Natural killer cell (primary cell): Measurements from ENCODE around the gene PSMF1. TPM values are rescaled to one million over a fixed set of nuclear protein-coding genes. Genes with fewer than 3 reads are reported as not detected.

Experiments used
- ATAC-seq, 3 donors: fragments of 150-1000 bp in 2 of 3; fragments of 200-7000 bp in 1 of 3; cut with Tn5 transposase; 1 replicate in 1 of 3; 2 replicates in 2 of 3; pipeline ENCODE4 v1.10.0; 2021; ENCODE audit warnings: mild to moderate bottlenecking in 2 of 3, moderate library complexity in 2 of 3
- DNase-seq, 2 donors: peaks; one replicate each; pipeline versions ENCODE4 v3.0.0 to v3.0.0-alpha.2; 2013 to 2021; ENCODE audit warnings: mixed read lengths in 1 of 2
- H3K27ac ChIP-seq: one replicate; pipeline ENCODE4 v1.5.1; 2013; ENCODE audit warnings: mild to moderate bottlenecking, low read length
- H3K27me3 ChIP-seq: one replicate; pipeline ENCODE4 v1.6.1; 2013; ENCODE audit warnings: low read length; ENCODE audit not compliant: control insufficient read depth, insufficient read depth
- H3K36me3 ChIP-seq: one replicate; pipeline ENCODE4 v1.6.1; 2013; ENCODE audit warnings: low read length; ENCODE audit not compliant: control insufficient read depth, insufficient read depth
- H3K4me1 ChIP-seq: one replicate; pipeline ENCODE4 v1.6.1; 2013; ENCODE audit warnings: low read length; ENCODE audit not compliant: control insufficient read depth, insufficient read depth
- H3K4me3 ChIP-seq: one replicate; pipeline ENCODE4 v1.5.1; 2013; ENCODE audit warnings: low read length
- H3K9me3 ChIP-seq: one replicate; pipeline ENCODE4 v1.6.1; 2013; ENCODE audit warnings: low read length; ENCODE audit not compliant: control insufficient read depth, insufficient read depth
- H3K27ac Mint-ChIP-seq, 2 donors: one replicate each; pipeline ENCODE4 v1.8.0; 2022; ENCODE audit warnings: mild to moderate bottlenecking in 2 of 2, mixed read lengths in 2 of 2, moderate library complexity in 1 of 2
- H3K27me3 Mint-ChIP-seq, 2 donors: one replicate each; pipeline ENCODE4 v1.8.0; 2022; ENCODE audit warnings: low read depth in 2 of 2, mixed read lengths in 2 of 2
- H3K36me3 Mint-ChIP-seq: one replicate; pipeline ENCODE4 v1.8.0; 2022; ENCODE audit warnings: mixed read lengths
- H3K4me1 Mint-ChIP-seq, 2 donors: one replicate each; pipeline ENCODE4 v1.8.0; 2022; ENCODE audit warnings: mixed read lengths in 2 of 2
- H3K4me3 Mint-ChIP-seq: one replicate; pipeline ENCODE4 v1.8.0; 2022; ENCODE audit warnings: mild to moderate bottlenecking, moderate library complexity, mixed read lengths
- H3K9me3 Mint-ChIP-seq, 2 donors: one replicate each; pipeline ENCODE4 v1.8.0; 2022; ENCODE audit warnings: mixed read lengths in 2 of 2
- CTCF ChIP-seq: fragments of 200-600 bp; IDR thresholded peaks from one replicate; pipeline ENCODE4 v1.8.0; 2022; ENCODE audit warnings: antibody characterized with exemption
- WGBS: methylation state at CpG from one replicate; pipeline ENCODE4 v1.1.7; 2013; ENCODE audit warnings: missing lambda C conversion rate; ENCODE audit not compliant: insufficient coverage; 5-methylcytosine and 5-hydroxymethylcytosine counted together
- intact Hi-C: fragments of 100-400 bp; cut with micrococcal nuclease; formaldehyde crosslinking; loops from one replicate; pipeline ENCODE4 v1.14.2; 2022
- total RNA-seq, 4 donors: library from RNA; stranded (reverse); fragments of 120-200 nt in 1 of 4; gene quantifications; one replicate each; pipeline versions ENCODE4 v1.2.3 to v1.2.4, GENCODE V29; 2013 to 2022

Gene PSMF1
- total RNA-seq, 3 donors from 2014 or later (not counting 1 experiment from before 2014, with no cell fraction given): 97.1 to 107 (median 101) TPM

GRCh38 chr20:1198751-1199150 lies 80.3 kb downstream of the PSMF1 start:
- no peaks in the 10 kb centered on the region for H3K36me3 ChIP-seq
- H3K27me3 ChIP-seq: no peaks in the 10 kb centered on the region
- DNase-seq: no peak
- H3K4me3 ChIP-seq: no peak overlapping the region
- WGBS: 94% methylated on average over 5 of the region's 5 CpGs
- no peak overlapping the region for H3K27ac ChIP-seq
- Mint-ChIP-seq H3K9me3 (peaks cover 0 to 2% of the 10 kb centered on the region in 2 donors), H3K4me1 (no peaks in the 10 kb centered on the region), H3K27me3 (peaks cover 0 to 4% of the 10 kb centered on the region in 2 donors), H3K4me3 (no peak overlapping the region), H3K36me3 (no peaks in the 10 kb centered on the region), H3K27ac (no peak overlapping the region)
- no peak for ATAC-seq
- TF ChIP-seq CTCF: no peak
- H3K9me3 ChIP-seq: no peaks in the 10 kb centered on the region
- intact Hi-C loops: no loop called here
- no peaks in the 10 kb centered on the region for H3K4me1 ChIP-seq

GRCh38 chr20:1199212-1199873 lies 80.9 kb downstream of the PSMF1 start:
- Histone ChIP-seq H3K36me3 (no peaks in the 10 kb centered on the region), H3K9me3 (no peaks in the 10 kb centered on the region), H3K4me3 (no peak overlapping the region), H3K27me3 (no peaks in the 10 kb centered on the region), H3K27ac (no peak overlapping the region), H3K4me1 (no peaks in the 10 kb centered on the region)
- no peak overlapping the region for H3K4me3 Mint-ChIP-seq
- peaks cover 0 to 4% of the 10 kb centered on the region in 2 donors for H3K27me3 Mint-ChIP-seq
- peaks cover 0 to 2% of the 10 kb centered on the region in 2 donors for H3K9me3 Mint-ChIP-seq
- ATAC-seq (no peak), DNase-seq (no peak)
- WGBS: 85% methylated on average over 7 of the region's 7 CpGs
- intact Hi-C loops: no loop called here
- H3K36me3 Mint-ChIP-seq: no peaks in the 10 kb centered on the region
- no peaks in the 10 kb centered on the region for H3K4me1 Mint-ChIP-seq
- H3K27ac Mint-ChIP-seq: no peak overlapping the region
- TF ChIP-seq CTCF: no peak

GRCh38 chr20:1199964-1200363 lies 81.6 kb downstream of the PSMF1 start:
- H3K4me1 Mint-ChIP-seq: no peaks in the 10 kb centered on the region
- no peak overlapping the region for H3K27ac ChIP-seq
- intact Hi-C loops: no loop called here
- H3K36me3 ChIP-seq: no peaks in the 10 kb centered on the region
- WGBS: 94% methylated on average over 1 of the region's 1 CpG
- DNase-seq (no peak), ATAC-seq (no peak)
- no peaks in the 10 kb centered on the region for H3K36me3 Mint-ChIP-seq
- no peaks in the 10 kb centered on the region for H3K9me3 ChIP-seq
- H3K27me3 ChIP-seq: no peaks in the 10 kb centered on the region
- H3K9me3 Mint-ChIP-seq: peaks cover 0 to 2% of the 10 kb centered on the region in 2 donors
- no peak for TF ChIP-seq CTCF
- H3K4me1 ChIP-seq: no peaks in the 10 kb centered on the region
- H3K4me3 Mint-ChIP-seq: no peak overlapping the region
- no peak overlapping the region for H3K27ac Mint-ChIP-seq
- no peak overlapping the region for H3K4me3 ChIP-seq
- peaks cover 0 to 4% of the 10 kb centered on the region in 2 donors for H3K27me3 Mint-ChIP-seq
